ENCODE data around the gene TMEM132A.

Gene TMEM132A

DNA sequence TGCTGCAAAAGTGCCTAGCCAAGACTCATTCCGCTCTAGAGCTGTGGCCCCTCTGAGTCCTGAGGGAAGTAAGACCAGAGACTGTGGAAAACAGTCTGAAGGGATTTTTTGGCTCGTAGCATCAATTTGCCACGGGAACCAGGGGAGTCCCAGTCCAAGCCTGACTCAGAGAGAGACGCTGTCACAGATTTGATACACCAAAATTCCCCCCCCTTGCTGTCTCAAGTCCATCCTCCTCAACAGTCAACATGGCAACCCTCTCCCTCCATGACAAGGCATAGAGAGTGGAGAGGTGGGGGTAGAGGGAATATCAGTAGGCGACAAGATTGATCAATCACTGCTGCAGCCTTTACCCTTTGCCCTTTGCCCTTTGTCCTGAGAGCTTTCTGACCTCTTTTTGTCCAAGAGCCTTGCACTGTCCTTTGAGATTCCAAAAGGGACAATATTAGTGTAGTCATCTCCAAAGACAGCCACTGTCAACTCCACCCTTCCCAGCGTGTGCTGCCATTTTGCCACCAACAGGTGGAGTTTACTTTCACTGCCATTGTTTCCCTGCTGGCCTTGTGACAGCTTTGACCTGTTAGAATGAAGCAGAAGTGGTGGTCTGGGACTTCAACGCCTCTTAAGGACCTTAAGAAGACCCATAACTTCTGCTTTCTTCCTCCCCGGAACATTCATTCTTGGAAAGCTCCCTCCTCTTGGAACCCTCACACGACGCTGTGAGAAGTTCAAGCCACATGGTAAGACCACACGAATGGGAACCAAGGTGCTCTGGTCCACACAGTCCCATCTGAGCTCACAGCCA, 20.4 kb downstream of the TMEM132A start:
- no peaks in the 10 kb centered on the region for H3K36me3 ChIP-seq (ENCODE audit: control insufficient read depth in 1 of 2, insufficient read depth in 2 of 2, low read length in 2 of 2)
- no peaks in the 10 kb centered on the region for H3K79me2 ChIP-seq (ENCODE audit: control insufficient read depth, insufficient read depth, low read length, poor library complexity)
- H3K14ac ChIP-seq (ENCODE audit: low read length) = no peak overlapping the region
- no peak overlapping the region for H2BK5ac ChIP-seq (ENCODE audit: low read depth, low read length, poor library complexity)
- DNase-seq = peak in 1 of 2 donors; percentile 20
- H3K27me3 ChIP-seq (ENCODE audit: insufficient read depth, low read length) = no peaks in the 10 kb centered on the region
- no peak overlapping the region for H2AFZ ChIP-seq (ENCODE audit: insufficient read depth, low read length, poor library complexity)
- H2AK5ac ChIP-seq (ENCODE audit: low read length) = no peak overlapping the region
- H2BK12ac ChIP-seq (ENCODE audit: low read length) = no peak overlapping the region
- H3K23ac ChIP-seq (ENCODE audit: low read length) = no peak overlapping the region
- peaks cover 11% of the 10 kb centered on the region for H3K79me1 ChIP-seq (ENCODE audit: low read length)
- H3K27ac ChIP-seq (ENCODE audit: low read depth, low read length) = no peak overlapping the region
- no peaks in the 10 kb centered on the region for H3K9me3 ChIP-seq (ENCODE audit: insufficient read depth, low read depth, low read length)
- no peak overlapping the region for H3K4ac ChIP-seq (ENCODE audit: low read depth, low read length)
- WGBS (ENCODE audit: extremely low coverage, insufficient coverage, insufficient read length) = no CpG with 5 or more reads among the region's 11 CpGs
- H2BK120ac ChIP-seq (ENCODE audit: insufficient read depth, low read length, poor library complexity) = no peak overlapping the region
- no peak overlapping the region for H4K8ac ChIP-seq (ENCODE audit: low read depth, low read length)
- no peak overlapping the region for H3K18ac ChIP-seq (ENCODE audit: low read length)
- no peak overlapping the region for H3K4me2 ChIP-seq (ENCODE audit: low read length)
- no peak overlapping the region for H4K91ac ChIP-seq (ENCODE audit: low read depth, low read length)
- H4K12ac ChIP-seq (ENCODE audit: low read depth, low read length) = no peak overlapping the region
- H3K4me3 ChIP-seq (ENCODE audit: low read depth, low read length) = no peak overlapping the region
- H3K9ac ChIP-seq (ENCODE audit: low read length) = no peak overlapping the region
- H3K4me1 ChIP-seq (ENCODE audit: control insufficient read depth in 1 of 2, insufficient read depth in 2 of 2, low read length in 2 of 2) = peaks cover 17 to 18% of the 10 kb centered on the region in 2 experiments

DNA sequence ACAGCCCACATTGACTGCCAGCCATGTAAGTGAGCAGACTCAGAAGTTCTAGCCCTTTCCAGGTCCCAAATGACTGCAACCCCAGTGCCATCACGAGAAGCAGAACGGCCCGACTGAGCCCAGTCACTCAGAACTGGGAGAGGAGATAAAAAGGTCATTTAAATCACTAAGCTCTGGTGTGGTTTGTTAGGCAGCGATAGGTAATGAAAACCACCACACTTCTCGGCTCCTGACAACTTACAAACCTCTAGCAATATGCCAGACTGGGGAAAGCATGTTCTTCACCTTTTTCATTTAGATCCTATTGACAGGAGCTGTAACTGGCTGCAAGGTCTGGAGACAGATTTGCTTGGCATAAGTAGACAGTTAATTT, 21.0 kb downstream of the TMEM132A start:
- H3K27ac ChIP-seq (ENCODE audit: low read depth, low read length) = no peak overlapping the region
- H2AFZ ChIP-seq (ENCODE audit: insufficient read depth, low read length, poor library complexity) = no peak overlapping the region
- H2BK120ac ChIP-seq (ENCODE audit: insufficient read depth, low read length, poor library complexity) = no peak overlapping the region
- no peaks in the 10 kb centered on the region for H3K27me3 ChIP-seq (ENCODE audit: insufficient read depth, low read length)
- no peak overlapping the region for H3K18ac ChIP-seq (ENCODE audit: low read length)
- no peak overlapping the region for H2BK12ac ChIP-seq (ENCODE audit: low read length)
- peaks cover 17 to 18% of the 10 kb centered on the region in 2 experiments for H3K4me1 ChIP-seq (ENCODE audit: control insufficient read depth in 1 of 2, insufficient read depth in 2 of 2, low read length in 2 of 2)
- no peak overlapping the region for H4K12ac ChIP-seq (ENCODE audit: low read depth, low read length)
- H3K23ac ChIP-seq (ENCODE audit: low read length) = no peak overlapping the region
- no peak overlapping the region for H2AK5ac ChIP-seq (ENCODE audit: low read length)
- no peak for DNase-seq
- H3K79me2 ChIP-seq (ENCODE audit: control insufficient read depth, insufficient read depth, low read length, poor library complexity) = no peaks in the 10 kb centered on the region
- no peaks in the 10 kb centered on the region for H3K36me3 ChIP-seq (ENCODE audit: control insufficient read depth in 1 of 2, insufficient read depth in 2 of 2, low read length in 2 of 2)
- no peak overlapping the region for H3K4ac ChIP-seq (ENCODE audit: low read depth, low read length)
- H4K91ac ChIP-seq (ENCODE audit: low read depth, low read length) = no peak overlapping the region
- no peak overlapping the region for H3K9ac ChIP-seq (ENCODE audit: low read length)
- no peak overlapping the region for H4K8ac ChIP-seq (ENCODE audit: low read depth, low read length)
- H3K4me3 ChIP-seq (ENCODE audit: low read depth, low read length) = no peak overlapping the region
- no peak overlapping the region for H3K14ac ChIP-seq (ENCODE audit: low read length)
- peaks cover 11% of the 10 kb centered on the region for H3K79me1 ChIP-seq (ENCODE audit: low read length)
- H2BK5ac ChIP-seq (ENCODE audit: low read depth, low read length, poor library complexity) = no peak overlapping the region
- no peaks in the 10 kb centered on the region for H3K9me3 ChIP-seq (ENCODE audit: insufficient read depth, low read depth, low read length)
- no peak overlapping the region for H3K4me2 ChIP-seq (ENCODE audit: low read length)
- WGBS (ENCODE audit: extremely low coverage, insufficient coverage, insufficient read length) = no CpG with 5 or more reads among the region's 5 CpGs

DNA sequence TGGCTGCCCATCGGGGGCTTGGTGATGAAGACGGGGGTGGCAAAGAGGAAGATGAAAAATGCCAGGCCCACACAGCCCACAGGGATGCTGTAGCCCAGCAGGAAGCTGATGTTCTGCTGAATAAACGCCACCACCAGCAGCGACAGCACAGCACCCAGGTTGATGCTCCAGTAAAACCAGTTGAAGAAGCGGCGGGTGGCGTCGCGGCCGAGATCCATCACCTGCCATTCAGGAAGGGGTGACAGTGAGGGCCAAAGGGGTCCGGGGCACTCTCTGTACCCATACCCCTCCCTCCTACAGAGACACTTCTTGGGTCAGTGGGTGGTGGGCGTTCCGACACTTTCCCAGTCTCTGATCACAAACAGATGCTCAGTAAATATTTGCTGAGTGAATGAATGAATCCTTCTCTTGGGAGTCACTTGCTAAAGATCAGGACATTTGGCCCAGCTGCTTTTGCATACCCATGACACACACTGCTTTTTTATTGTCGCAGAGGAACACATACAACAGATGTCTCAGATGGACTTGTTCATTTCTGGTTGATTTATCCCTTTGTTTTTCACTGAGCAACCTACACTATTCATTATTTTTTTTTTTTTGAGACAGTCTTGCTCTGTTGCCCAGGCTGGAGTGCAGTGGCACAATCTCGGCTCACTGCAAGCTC, 22.5 kb downstream of the TMEM132A start:
- Histone ChIP-seq H3K27ac (ENCODE audit: low read depth, low read length) (no peak overlapping the region), H3K23ac (ENCODE audit: low read length) (no peak overlapping the region), H3K79me2 (ENCODE audit: control insufficient read depth, insufficient read depth, low read length, poor library complexity) (no peaks in the 10 kb centered on the region)

DNA sequence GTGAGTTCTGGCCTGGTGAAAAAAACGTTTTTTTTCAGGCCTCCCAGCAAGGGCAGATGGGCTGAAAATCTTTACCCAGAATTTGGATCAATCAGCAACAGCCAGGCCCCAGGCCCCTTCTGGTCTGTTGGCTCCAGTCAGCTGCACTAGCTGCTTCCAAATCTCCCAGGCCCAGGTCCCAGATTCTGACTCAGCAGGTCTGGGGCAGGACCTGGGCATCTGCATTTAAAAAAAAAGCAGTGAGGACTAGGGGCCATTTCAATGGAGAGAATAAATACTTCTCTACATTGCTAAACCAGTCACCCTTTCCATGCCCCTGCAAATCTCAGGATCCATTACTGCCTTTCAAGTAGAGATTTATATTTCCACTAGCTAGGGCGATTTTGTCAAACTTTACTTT, 23.4 kb downstream of the TMEM132A start:
- peaks cover 13% of the 10 kb centered on the region for H3K27me3 ChIP-seq (ENCODE audit: insufficient read depth, low read length)
- H3K23ac ChIP-seq (ENCODE audit: low read length) = no peak overlapping the region
- no peak overlapping the region for H3K18ac ChIP-seq (ENCODE audit: low read length)

More for the DNA sequence above, 22.5 kb downstream of the TMEM132A start:
- peaks cover 13% of the 10 kb centered on the region for H3K27me3 ChIP-seq (ENCODE audit: insufficient read depth, low read length)
- no peak overlapping the region for H2BK5ac ChIP-seq (ENCODE audit: low read depth, low read length, poor library complexity)
- no peak overlapping the region for H3K9ac ChIP-seq (ENCODE audit: low read length)
- H3K4me1 ChIP-seq (ENCODE audit: control insufficient read depth in 1 of 2, insufficient read depth in 2 of 2, low read length in 2 of 2) = peaks cover 22 to 25% of the 10 kb centered on the region in 2 experiments
- no peak overlapping the region for H3K4me3 ChIP-seq (ENCODE audit: low read depth, low read length)
- H4K12ac ChIP-seq (ENCODE audit: low read depth, low read length) = no peak overlapping the region
- no CpG with 5 or more reads among the region's 15 CpGs for WGBS (ENCODE audit: extremely low coverage, insufficient coverage, insufficient read length)
- H3K18ac ChIP-seq (ENCODE audit: low read length) = no peak overlapping the region
- no peaks in the 10 kb centered on the region for H3K36me3 ChIP-seq (ENCODE audit: control insufficient read depth in 1 of 2, insufficient read depth in 2 of 2, low read length in 2 of 2)
- peaks cover 3% of the 10 kb centered on the region for H3K9me3 ChIP-seq (ENCODE audit: insufficient read depth, low read depth, low read length)
- no peak overlapping the region for H3K14ac ChIP-seq (ENCODE audit: low read length)
- no peak overlapping the region for H3K4me2 ChIP-seq (ENCODE audit: low read length)
- peak in 1 of 2 donors; percentile 67 for DNase-seq
- H2AK5ac ChIP-seq (ENCODE audit: low read length) = no peak overlapping the region
- no peak overlapping the region for H4K91ac ChIP-seq (ENCODE audit: low read depth, low read length)
- H2BK120ac ChIP-seq (ENCODE audit: insufficient read depth, low read length, poor library complexity) = no peak overlapping the region
- H3K79me1 ChIP-seq (ENCODE audit: low read length) = peaks cover 14% of the 10 kb centered on the region
- no peak overlapping the region for H3K4ac ChIP-seq (ENCODE audit: low read depth, low read length)
- no peak overlapping the region for H2AFZ ChIP-seq (ENCODE audit: insufficient read depth, low read length, poor library complexity)
- no peak overlapping the region for H2BK12ac ChIP-seq (ENCODE audit: low read length)
- no peak overlapping the region for H4K8ac ChIP-seq (ENCODE audit: low read depth, low read length)

More for the DNA sequence above, 23.4 kb downstream of the TMEM132A start:
- no peak overlapping the region for H4K8ac ChIP-seq (ENCODE audit: low read depth, low read length)
- peaks cover 8% of the 10 kb centered on the region for H3K79me1 ChIP-seq (ENCODE audit: low read length)
- H3K4ac ChIP-seq (ENCODE audit: low read depth, low read length) = no peak overlapping the region
- WGBS (ENCODE audit: extremely low coverage, insufficient coverage, insufficient read length) = no CpG with 5 or more reads among the region's 2 CpGs
- H3K27ac ChIP-seq (ENCODE audit: low read depth, low read length) = no peak overlapping the region
- H3K4me1 ChIP-seq (ENCODE audit: control insufficient read depth in 1 of 2, insufficient read depth in 2 of 2, low read length in 2 of 2) = peaks cover 15 to 19% of the 10 kb centered on the region in 2 experiments
- no peak overlapping the region for H3K14ac ChIP-seq (ENCODE audit: low read length)
- H3K9me3 ChIP-seq (ENCODE audit: insufficient read depth, low read depth, low read length) = peaks cover 3% of the 10 kb centered on the region
- H2AFZ ChIP-seq (ENCODE audit: insufficient read depth, low read length, poor library complexity) = no peak overlapping the region
- H3K36me3 ChIP-seq (ENCODE audit: control insufficient read depth in 1 of 2, insufficient read depth in 2 of 2, low read length in 2 of 2) = no peaks in the 10 kb centered on the region
- no peak overlapping the region for H3K9ac ChIP-seq (ENCODE audit: low read length)
- H2BK12ac ChIP-seq (ENCODE audit: low read length) = no peak overlapping the region
- no peak overlapping the region for H2BK5ac ChIP-seq (ENCODE audit: low read depth, low read length, poor library complexity)
- no peak overlapping the region for H4K12ac ChIP-seq (ENCODE audit: low read depth, low read length)
- no peak overlapping the region for H4K91ac ChIP-seq (ENCODE audit: low read depth, low read length)
- no peak overlapping the region for H2AK5ac ChIP-seq (ENCODE audit: low read length)
- H2BK120ac ChIP-seq (ENCODE audit: insufficient read depth, low read length, poor library complexity) = no peak overlapping the region
- no peaks in the 10 kb centered on the region for H3K79me2 ChIP-seq (ENCODE audit: control insufficient read depth, insufficient read depth, low read length, poor library complexity)
- H3K4me2 ChIP-seq (ENCODE audit: low read length) = no peak overlapping the region
- no peak overlapping the region for H3K4me3 ChIP-seq (ENCODE audit: low read depth, low read length)
- no peak for DNase-seq

All from trophoblast cell (in vitro differentiated cells and primary cell).